Smooth muscle cell (in vitro differentiated cells): ENCODE measurements around the gene HOXC11. TPM values are rescaled to one million over a fixed set of nuclear protein-coding genes. Genes with fewer than 3 reads are reported as not detected.

ENCODE experiments used
- DNase-seq: peaks from one replicate; lab custom pipeline; 2025; ENCODE audit not compliant: unreplicated experiment; lab: John Stamatoyannopoulos, UW
- H2AFZ ChIP-seq: fragments of 200-600 bp; sonication (generic); 2 replicates; pipeline ENCODE4 v1.6.0; 2016; ENCODE audit warnings: antibody characterized with exemption, low read depth, mild to moderate bottlenecking
- H3F3A ChIP-seq: fragments of 200-600 bp; sonication (generic); 2 replicates; pipeline ENCODE4 v1.6.0; 2017; ENCODE audit warnings: antibody characterized with exemption, low read depth
- H3K27ac ChIP-seq: fragments of 200-600 bp; sonication (generic); 2 replicates; pipeline ENCODE4 v1.5.1; 2016; ENCODE audit warnings: low read depth, mild to moderate bottlenecking
- H3K27me3 ChIP-seq: fragments of 200-600 bp; sonication (generic); 2 replicates; pipeline ENCODE4 v1.6.1; 2016; ENCODE audit warnings: low read depth, mild to moderate bottlenecking
- H3K36me3 ChIP-seq: fragments of 200-600 bp; sonication (generic); 2 replicates; pipeline ENCODE4 v1.5.1; 2016; ENCODE audit warnings: low read depth
- H3K4me1 ChIP-seq: fragments of 200-600 bp; sonication (generic); 2 replicates; pipeline ENCODE4 v1.5.1; 2016; ENCODE audit warnings: low read depth
- H3K4me2 ChIP-seq: fragments of 200-600 bp; sonication (generic); 2 replicates; pipeline ENCODE4 v1.6.0; 2016; ENCODE audit warnings: mild to moderate bottlenecking
- H3K4me3 ChIP-seq: fragments of 200-600 bp; sonication (generic); 2 replicates; pipeline ENCODE4 v1.5.1; 2016; ENCODE audit warnings: mild to moderate bottlenecking
- H3K79me2 ChIP-seq: fragments of 200-600 bp; sonication (generic); 2 replicates; pipeline ENCODE4 v1.6.0; 2016; ENCODE audit warnings: low read depth, mild to moderate bottlenecking
- H3K9ac ChIP-seq: fragments of 200-600 bp; sonication (generic); 2 replicates; pipeline ENCODE4 v1.6.0; 2016; ENCODE audit warnings: low read depth
- H3K9me3 ChIP-seq: fragments of 200-600 bp; sonication (generic); replicated peaks from 2 replicates; pipeline ENCODE4 v1.5.1; 2016; ENCODE audit warnings: low read depth
- H4K20me1 ChIP-seq: fragments of 200-600 bp; sonication (generic); 2 replicates; pipeline ENCODE4 v1.6.0; 2016; ENCODE audit warnings: low read depth
- WGBS: methylation state at CpG from one replicate; pipeline ENCODE4 v1.1.7; 2016; ENCODE audit warnings: low lambda C conversion rate; 5-methylcytosine and 5-hydroxymethylcytosine counted together
- polyA plus RNA-seq: library from polyadenylated mRNA; unstranded; fragments of >200 nt; fragmentation: Nextera tagmentation; extraction: Ambion mirVana; gene quantifications from 2 replicates; pipeline ENCODE4 v1.2.1, GENCODE V29; 2016
- total RNA-seq: library from RNA; depleted of rRNA; stranded (reverse); fragments of >200 nt; gene quantifications from 2 replicates; pipeline ENCODE4 v1.2.3, GENCODE V29; 2014
- TF ChIP-seq, protein P1 (sequence below): fragments of 200-600 bp; sonication (generic); IDR thresholded peaks from 2 replicates; pipeline ENCODE4 v1.5.1; 2017; ENCODE audit warnings: borderline replicate concordance, mild to moderate bottlenecking, antibody characterized with exemption; ENCODE audit not compliant: insufficient read depth, poor library complexity, severe bottlenecking

The HOXC11 gene
- total and polyA plus RNA-seq, 2 experiments from 2014 or later = 0.23 to 0.27 TPM

DNA sequence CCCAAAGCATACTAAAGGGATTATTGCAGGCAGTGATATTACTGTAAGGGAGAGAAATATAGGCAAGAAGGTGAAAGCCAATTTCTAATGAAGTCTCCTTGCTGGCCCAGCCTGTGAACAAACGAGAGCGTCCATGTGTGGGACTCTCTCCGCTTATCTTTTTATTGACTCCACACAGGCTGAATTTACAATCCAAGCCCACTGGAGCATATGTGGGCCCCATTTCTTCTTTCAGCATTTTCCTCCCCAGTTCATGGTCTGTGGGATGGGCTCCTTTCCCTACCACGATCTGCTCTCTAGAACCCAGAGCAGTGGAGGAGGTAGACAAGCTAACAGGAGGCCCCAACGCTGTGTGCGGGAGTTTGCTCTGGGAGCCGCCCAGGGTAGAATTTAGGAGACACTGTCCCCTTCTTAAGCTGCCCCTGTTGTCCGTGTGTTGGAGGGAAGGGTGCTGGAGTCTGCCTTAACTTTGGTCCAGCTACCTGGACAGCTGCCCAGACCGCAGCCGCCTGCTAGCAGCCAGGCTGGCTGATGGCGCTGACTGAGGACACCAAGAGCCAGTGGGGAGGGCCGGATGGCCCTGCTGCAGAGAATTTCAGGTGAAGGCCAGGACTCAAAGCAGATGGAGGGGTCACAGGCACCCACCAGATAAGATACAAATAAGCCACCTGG lies 3.2 kb upstream of the HOXC11 start:
- H3K4me2 ChIP-seq = no peak overlapping the region
- no peaks in the 10 kb centered on the region for H3K79me2 ChIP-seq
- H3K9me3 ChIP-seq = no peaks in the 10 kb centered on the region
- no peaks in the 10 kb centered on the region for H4K20me1 ChIP-seq
- 41% methylated on average over 12 of the region's 12 CpGs for WGBS
- H3K27ac ChIP-seq = no peak overlapping the region
- H3K9ac ChIP-seq = no peak overlapping the region
- no peaks in the 10 kb centered on the region for H3F3A ChIP-seq
- H3K36me3 ChIP-seq = no peaks in the 10 kb centered on the region
- H3K27me3 ChIP-seq = peaks cover 100% of the 10 kb centered on the region
- no peak for DNase-seq
- TF ChIP-seq, protein P1, sequence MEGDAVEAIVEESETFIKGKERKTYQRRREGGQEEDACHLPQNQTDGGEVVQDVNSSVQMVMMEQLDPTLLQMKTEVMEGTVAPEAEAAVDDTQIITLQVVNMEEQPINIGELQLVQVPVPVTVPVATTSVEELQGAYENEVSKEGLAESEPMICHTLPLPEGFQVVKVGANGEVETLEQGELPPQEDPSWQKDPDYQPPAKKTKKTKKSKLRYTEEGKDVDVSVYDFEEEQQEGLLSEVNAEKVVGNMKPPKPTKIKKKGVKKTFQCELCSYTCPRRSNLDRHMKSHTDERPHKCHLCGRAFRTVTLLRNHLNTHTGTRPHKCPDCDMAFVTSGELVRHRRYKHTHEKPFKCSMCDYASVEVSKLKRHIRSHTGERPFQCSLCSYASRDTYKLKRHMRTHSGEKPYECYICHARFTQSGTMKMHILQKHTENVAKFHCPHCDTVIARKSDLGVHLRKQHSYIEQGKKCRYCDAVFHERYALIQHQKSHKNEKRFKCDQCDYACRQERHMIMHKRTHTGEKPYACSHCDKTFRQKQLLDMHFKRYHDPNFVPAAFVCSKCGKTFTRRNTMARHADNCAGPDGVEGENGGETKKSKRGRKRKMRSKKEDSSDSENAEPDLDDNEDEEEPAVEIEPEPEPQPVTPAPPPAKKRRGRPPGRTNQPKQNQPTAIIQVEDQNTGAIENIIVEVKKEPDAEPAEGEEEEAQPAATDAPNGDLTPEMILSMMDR = no peak
- no peak overlapping the region for H2AFZ ChIP-seq
- no peak overlapping the region for H3K4me3 ChIP-seq
- no peaks in the 10 kb centered on the region for H3K4me1 ChIP-seq

DNA sequence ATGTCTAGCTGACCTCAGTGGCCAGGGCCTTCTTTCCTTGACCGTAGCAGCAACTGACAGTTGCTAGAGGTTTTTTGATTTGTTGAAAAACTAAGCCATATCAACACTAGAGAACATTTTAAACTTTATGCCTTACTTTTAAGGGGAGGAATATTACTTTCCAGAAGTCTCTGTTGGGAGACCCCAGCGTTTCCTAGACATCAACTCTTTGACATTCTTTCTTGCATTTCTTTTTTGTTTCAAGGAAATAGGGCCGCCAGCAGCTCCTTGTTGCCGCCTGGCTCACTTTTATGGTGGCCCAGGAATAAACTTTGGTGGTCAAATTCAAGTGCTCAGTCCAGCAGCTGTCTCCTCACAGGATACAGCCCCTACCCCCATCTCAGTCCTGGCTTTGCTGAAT lies 2.5 kb upstream of the HOXC11 start:
- Histone ChIP-seq H3K27me3 (peaks cover 100% of the 10 kb centered on the region), H3K4me2 (no peak overlapping the region), H3F3A (no peaks in the 10 kb centered on the region), H3K9ac (no peak overlapping the region), H3K36me3 (no peaks in the 10 kb centered on the region), H3K4me1 (peaks cover 4% of the 10 kb centered on the region), H3K79me2 (no peaks in the 10 kb centered on the region), H3K27ac (no peak overlapping the region), H3K4me3 (no peak overlapping the region), H2AFZ (no peak overlapping the region), H4K20me1 (no peaks in the 10 kb centered on the region), H3K9me3 (no peaks in the 10 kb centered on the region)
- WGBS = 37% methylated on average over 4 of the region's 4 CpGs
- DNase-seq = no peak
- TF ChIP-seq, protein P1 = no peak

- Histone ChIP-seq H3K4me2 (no peak overlapping the region), H3K4me1 (peaks cover 4% of the 10 kb centered on the region), H3K27me3 (peaks cover 100% of the 10 kb centered on the region), H3F3A (no peaks in the 10 kb centered on the region), H3K4me3 (no peak overlapping the region), H3K9ac (no peak overlapping the region), H4K20me1 (no peaks in the 10 kb centered on the region), H3K36me3 (no peaks in the 10 kb centered on the region), H3K27ac (no peak overlapping the region), H3K79me2 (no peaks in the 10 kb centered on the region), H2AFZ (no peak overlapping the region), H3K9me3 (no peaks in the 10 kb centered on the region)
- DNase-seq = no peak
- 82% methylated on average over 3 of the region's 3 CpGs for WGBS
- TF ChIP-seq, protein P1 = no peak
Measured at GRCh38 chr12:53971129-53971528, 1.8 kb upstream of the HOXC11 start.

- Histone ChIP-seq H3K9ac (no peak overlapping the region), H3K36me3 (no peaks in the 10 kb centered on the region), H3K4me1 (peaks cover 4% of the 10 kb centered on the region), H3F3A (no peaks in the 10 kb centered on the region), H3K27me3 (peaks cover 100% of the 10 kb centered on the region), H3K9me3 (no peaks in the 10 kb centered on the region), H2AFZ (no peak overlapping the region), H3K4me2 (no peak overlapping the region), H3K4me3 (no peak overlapping the region), H4K20me1 (no peaks in the 10 kb centered on the region), H3K27ac (no peak overlapping the region), H3K79me2 (no peaks in the 10 kb centered on the region)
- WGBS = 55% methylated on average over 2 of the region's 2 CpGs
- no peak for DNase-seq
- TF ChIP-seq, protein P1 = no peak
Measured at GRCh38 chr12:53971686-53972085, 1.2 kb upstream of the HOXC11 start.
